ENCODE data around the gene BBS9.
"Not testable (repeated sequence)": the region's sequence is repeated elsewhere in the genome, so short reads cannot be mapped to it uniquely, and the experiment has no call there.

BBS9 gene

GRCh38 chr7:33286501-33286900 is 157.1 kb downstream of the BBS9 start:
- DNase-seq = no peak

DNA sequence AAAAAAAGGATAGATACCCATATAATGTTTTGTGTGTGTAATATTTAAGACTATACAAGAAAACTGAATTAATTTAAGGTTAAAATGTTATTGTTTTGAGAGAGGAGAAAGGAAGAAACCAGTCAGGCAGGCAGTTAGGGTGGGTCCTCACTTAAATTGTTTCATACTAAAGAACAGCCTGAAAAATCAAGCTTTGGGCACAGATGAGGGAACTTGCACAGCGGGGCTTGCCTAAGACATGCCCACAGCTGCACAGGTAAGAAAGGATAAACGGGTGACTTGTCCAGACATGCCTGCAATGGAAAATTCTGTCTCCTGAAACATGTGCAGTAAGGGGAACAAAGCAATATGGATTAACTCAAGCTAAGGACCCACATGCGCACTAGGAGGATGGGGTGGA is 158.4 kb downstream of the BBS9 start:
- no peak for DNase-seq

GRCh38 chr7:33298848-33299247 is 169.5 kb downstream of the BBS9 start:
- no peak for DNase-seq

GRCh38 chr7:33299425-33299824 is 170.1 kb downstream of the BBS9 start:
- DNase-seq = no peak

DNA sequence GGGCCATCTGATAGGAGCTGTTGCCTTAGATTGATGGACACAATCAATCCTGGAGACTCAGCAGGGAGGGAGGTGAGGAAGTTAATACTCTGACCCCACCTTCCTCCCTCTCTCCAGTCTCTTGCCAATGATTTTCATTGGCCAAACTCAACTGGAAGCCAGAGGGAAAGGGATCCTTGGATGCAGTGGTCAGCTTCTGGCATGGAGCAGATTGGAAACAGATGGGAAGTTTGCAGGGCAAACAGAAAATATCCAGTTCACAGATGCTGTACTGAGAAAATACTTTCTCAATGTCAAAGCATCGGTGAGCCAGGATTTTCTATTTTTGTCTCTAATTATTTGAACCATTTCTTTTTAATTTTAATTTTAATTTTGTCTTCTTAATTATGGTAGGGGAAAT is 170.8 kb downstream of the BBS9 start:
- DNase-seq = no peak

- no peak for DNase-seq
These were observed 171.4 kb downstream of the BBS9 start for GRCh38 chr7:33300742-33301141.

DNA sequence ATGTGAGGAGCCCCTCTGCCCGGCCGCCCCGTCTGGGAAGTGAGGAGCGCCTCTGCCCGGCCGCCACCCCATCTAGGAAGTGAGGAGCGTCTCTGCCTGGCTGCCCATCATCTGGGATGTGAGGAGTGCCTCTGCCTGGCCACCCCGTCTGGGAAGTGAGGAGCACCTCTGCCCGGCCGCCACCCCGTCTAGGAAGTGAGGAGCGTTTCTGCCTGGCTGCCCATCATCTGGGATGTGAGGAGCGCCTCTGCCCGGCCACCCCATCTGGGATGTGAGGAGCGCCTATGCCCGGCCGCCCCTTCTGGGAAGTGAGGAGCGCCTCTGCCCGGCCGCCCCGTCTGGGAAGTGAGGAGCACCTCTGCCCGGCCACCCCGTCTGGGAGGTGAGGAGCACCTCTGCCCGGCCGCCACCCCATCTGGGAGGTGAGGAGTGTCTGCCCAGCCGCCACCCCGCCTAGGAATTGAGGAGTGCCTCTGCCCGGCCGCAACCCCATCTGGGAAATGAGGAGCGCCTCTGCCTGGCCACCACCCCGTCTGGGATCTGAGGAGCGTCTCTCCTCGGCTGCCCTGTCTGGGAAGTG is 174.7 kb downstream of the BBS9 start:
- DNase-seq = not testable (repeated sequence)

- DNase-seq = no peak
These were observed 177.8 kb downstream of the BBS9 start for GRCh38 chr7:33307205-33307604.

- DNase-seq = no peak
These were observed 181.2 kb downstream of the BBS9 start for GRCh38 chr7:33310546-33310945.

- peak; percentile 2 for DNase-seq
These were observed 196.6 kb downstream of the BBS9 start for GRCh38 chr7:33325754-33326484.

DNA sequence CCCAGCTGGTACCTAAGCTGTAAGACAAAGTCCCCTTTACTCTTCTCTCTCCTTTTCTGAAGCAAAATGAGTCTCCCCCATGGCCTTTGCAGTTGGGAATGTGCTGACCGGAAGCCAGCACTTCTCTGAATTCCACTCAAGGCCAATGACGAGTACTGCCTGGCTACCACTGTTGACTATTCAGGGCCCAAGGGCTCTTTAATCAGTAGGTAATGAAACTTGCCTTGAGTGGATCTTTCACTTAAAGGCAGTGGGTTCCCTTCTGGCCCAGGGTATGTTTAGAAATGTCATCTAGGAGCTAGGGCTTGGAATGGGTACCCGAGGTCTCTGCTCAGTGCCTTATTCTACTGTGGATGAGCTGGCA is 197.1 kb downstream of the BBS9 start:
- no peak for DNase-seq

- DNase-seq = no peak
These were observed 198.1 kb downstream of the BBS9 start for GRCh38 chr7:33327427-33327826.

GRCh38 chr7:33334349-33334748 is 205.0 kb downstream of the BBS9 start:
- DNase-seq = peak; percentile 24

DNA sequence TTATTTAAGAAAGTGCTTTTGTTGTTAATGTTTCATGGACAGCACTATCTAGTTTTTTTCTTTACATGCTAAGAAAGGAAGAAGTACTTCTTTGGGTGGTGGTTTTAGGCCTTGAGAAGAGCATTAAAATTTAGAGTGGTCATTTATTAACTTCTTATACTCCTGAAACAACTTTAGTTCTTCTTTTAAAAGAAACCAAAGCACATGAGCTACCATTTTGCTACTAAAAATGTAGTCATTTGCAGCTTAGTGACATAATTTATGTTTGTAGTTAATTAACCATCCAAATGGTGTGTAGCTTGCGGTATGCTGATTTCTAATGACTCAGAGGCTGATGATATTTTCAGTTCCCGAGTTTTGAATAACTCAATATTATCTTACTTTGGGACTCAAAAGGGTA is 207.5 kb downstream of the BBS9 start:
- DNase-seq = no peak

GRCh38 chr7:33339074-33339790 is 209.9 kb downstream of the BBS9 start:
- peak; percentile 2 for DNase-seq

DNA sequence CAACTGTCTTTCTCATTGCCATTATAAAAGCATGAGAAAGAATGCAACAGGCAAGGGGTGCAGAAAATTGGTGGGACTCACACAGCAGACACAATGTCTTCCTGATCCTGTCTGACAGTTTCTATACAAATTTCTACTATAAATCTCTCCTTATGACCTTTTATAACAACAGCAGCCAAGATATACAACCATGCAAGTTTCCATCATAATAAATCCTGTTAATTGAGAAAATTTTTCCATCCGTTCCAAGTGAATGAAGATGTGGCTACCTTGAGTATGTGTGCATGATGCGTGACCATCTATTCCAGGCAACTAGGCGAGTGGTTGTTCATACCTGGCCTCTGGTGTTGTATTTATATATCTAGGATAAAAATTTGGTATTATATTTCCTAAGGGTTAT is 216.7 kb downstream of the BBS9 start:
- DNase-seq = no peak

GRCh38 chr7:33350577-33350976 is 221.2 kb downstream of the BBS9 start:
- DNase-seq = no peak

- DNase-seq = no peak
These were observed 222.3 kb downstream of the BBS9 start for GRCh38 chr7:33351709-33352108.

DNA sequence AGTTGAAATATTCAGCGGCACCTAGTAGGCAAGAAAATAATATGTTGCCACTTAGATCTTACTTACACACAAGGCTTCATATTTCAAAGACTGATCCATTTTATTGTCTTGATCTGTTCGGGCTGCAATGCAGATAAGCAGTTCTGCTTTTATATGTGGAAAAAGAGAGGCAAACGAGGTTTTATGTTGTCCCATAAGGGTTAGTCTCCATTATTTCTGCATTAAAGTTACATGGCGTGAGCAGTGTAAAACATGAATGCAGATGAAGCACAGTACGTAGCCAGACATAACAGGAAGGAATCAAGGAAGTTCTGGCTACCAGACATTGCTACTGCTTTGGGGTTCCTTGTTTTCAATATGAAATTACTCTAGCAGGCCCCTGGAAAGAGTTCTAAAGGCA is 224.8 kb downstream of the BBS9 start:
- DNase-seq = no peak

DNA sequence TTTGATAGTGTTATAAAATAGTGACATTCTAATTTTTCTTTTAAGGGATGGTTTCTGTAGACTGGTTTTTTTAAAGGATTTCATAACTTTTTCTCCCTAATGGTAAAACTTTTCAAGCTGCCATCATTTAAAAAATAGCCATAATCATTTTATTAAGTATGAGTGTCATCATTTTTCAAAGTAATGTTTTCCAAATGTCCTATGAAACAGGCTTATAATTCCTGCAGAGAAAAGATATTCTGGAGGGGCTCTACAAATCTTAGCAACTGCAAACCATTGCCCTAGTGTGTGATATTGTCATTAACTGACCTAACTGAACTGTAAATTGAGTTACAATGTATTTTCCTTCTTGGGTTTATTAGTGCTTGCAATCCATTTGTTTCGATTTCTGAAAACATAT is 226.0 kb downstream of the BBS9 start:
- DNase-seq = no peak

DNA sequence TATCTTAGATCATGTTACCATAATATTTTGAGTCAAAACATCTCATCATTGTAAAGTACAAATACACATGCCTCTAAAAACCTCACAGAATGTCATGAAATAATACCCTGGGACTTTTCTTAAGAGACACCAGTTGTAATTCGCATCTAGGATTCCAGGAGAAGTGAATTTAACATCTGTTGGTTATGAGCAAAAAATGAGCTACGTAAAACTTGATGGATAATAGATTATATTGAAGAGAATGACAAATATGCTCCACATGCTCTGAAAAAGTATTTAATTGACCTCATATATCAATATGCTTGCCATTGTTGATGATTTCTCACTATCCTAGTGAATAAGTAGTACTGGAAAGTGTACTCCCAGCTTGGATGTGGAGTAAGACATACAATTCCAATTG is 227.0 kb downstream of the BBS9 start:
- no peak for DNase-seq

- DNase-seq = no peak
These were observed 228.5 kb downstream of the BBS9 start for GRCh38 chr7:33357846-33358245.

DNA sequence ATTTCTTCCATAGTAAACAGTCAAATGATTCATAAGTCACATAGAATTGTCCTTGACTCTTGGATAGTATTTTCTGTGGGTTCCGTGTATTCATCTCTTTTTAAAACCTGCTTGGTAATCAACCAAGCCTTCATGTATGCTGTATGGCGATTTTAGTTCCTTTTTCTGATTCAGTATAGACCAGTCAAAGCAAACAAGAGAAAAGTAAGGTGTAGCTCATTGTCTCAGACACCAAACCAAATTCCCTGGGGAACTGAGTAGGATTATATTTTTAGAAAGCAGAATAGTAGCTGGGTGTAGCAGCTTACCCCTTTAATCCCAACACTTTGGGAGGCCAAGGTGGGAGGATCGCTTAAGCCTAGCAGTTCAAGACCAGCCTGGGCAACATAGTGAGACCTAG is 240.5 kb downstream of the BBS9 start:
- no peak for DNase-seq

DNA sequence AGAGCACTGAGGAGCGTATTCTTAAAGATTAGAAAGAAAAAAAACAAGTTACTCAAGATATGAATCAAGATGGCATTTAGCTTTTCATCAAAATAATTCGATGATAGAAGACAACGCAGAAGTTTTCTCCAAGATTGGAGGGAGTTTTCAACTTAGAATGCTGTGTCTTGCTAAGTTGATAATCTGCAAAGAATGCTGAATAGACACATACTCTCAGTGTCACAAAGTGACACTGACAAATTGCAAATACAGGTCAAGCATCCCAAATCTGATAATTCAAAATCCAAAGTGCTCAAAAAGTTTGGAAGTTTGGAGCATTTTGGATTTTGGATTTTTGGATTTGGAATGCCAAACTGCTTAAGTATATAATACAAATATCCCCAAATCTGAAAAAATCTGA is 243.8 kb downstream of the BBS9 start:
- no peak for DNase-seq
